ENCODE data around the gene PTPRN2.

- TF ChIP-seq SUZ12 (IDR thresholded peaks at IDR 0.05) (no peak), LEF1 (IDR thresholded peaks at IDR 0.05; ENCODE audit: borderline replicate concordance) (no peak), TARDBP (IDR thresholded peaks at IDR 0.05) (no peak), ARNT (IDR thresholded peaks at IDR 0.05) (no peak), BHLHE40 (IDR thresholded peaks at IDR 0.05; ENCODE audit: borderline replicate concordance) (no peak), ELF4 (IDR thresholded peaks at IDR 0.05) (no peak), ZNF384 (IDR thresholded peaks at IDR 0.05) (no peak)
Observed at GRCh38 chr7:157703131-157703530, 884.5 kb downstream of the PTPRN2 start.
